CD4-positive, alpha-beta memory T cell (primary cell): ENCODE results near the gene INCA1. TPM values are rescaled to one million over a fixed set of nuclear protein-coding genes. Genes with fewer than 3 reads are reported as not detected.
A peak's percentile ranks its signal among the peaks of the same experiment; 100 is the strongest.

Experiments used
- CTCF ChIA-PET: fragments of 350-600 bp; sonication (Branson Sonifier 250); formaldehyde crosslinking; loops from one replicate; lab custom pipeline; 2021; ENCODE audit warnings: inconsistent platforms; ENCODE audit not compliant: partially characterized antibody; lab: Charles Lee
- POLR2A ChIA-PET: fragments of 350-600 bp; sonication (Branson Sonifier 250); formaldehyde crosslinking; loops from one replicate; lab custom pipeline; 2021; ENCODE audit not compliant: partially characterized antibody; lab: Charles Lee
- DNase-seq, 5 donors: peaks; one replicate each; pipeline versions ENCODE4 v3.0.0 to v3.0.0-alpha.2; 2020 to 2022; ENCODE audit warnings: mixed read lengths in 1 of 5
- H3K27ac ChIP-seq: one replicate; pipeline ENCODE4 v1.7.0; 2013; ENCODE audit warnings: low read depth, low read length
- H3K27me3 ChIP-seq: 2 replicates; pipeline ENCODE4 v1.7.0; 2013; ENCODE audit warnings: mild to moderate bottlenecking, low read length, moderate library complexity; ENCODE audit not compliant: insufficient read depth
- H3K36me3 ChIP-seq: 2 replicates; pipeline ENCODE4 v1.7.0; 2013; ENCODE audit warnings: mild to moderate bottlenecking, low read length, moderate library complexity; ENCODE audit not compliant: insufficient read depth
- H3K4me1 ChIP-seq: 2 replicates; pipeline ENCODE4 v1.7.0; 2013; ENCODE audit warnings: mild to moderate bottlenecking, low read length, moderate library complexity; ENCODE audit not compliant: insufficient read depth
- H3K4me3 ChIP-seq, 2 donors: one replicate each; pipeline ENCODE4 v1.7.0; 2013; ENCODE audit warnings: low read length in 2 of 2, mild to moderate bottlenecking in 1 of 2
- H3K9me3 ChIP-seq, 2 donors: one replicate each; pipeline ENCODE4 v1.7.0; 2013; ENCODE audit warnings: low read length in 2 of 2, control low read depth in 1 of 2; ENCODE audit not compliant: control insufficient read depth in 1 of 2
- H3K27ac Mint-ChIP-seq, 7 donors: one replicate each; pipeline ENCODE4 v1.8.0; 2020 to 2021; ENCODE audit warnings: mixed read lengths in 7 of 7, mild to moderate bottlenecking in 6 of 7, inconsistent platforms in 3 of 7, moderate library complexity in 3 of 7
- H3K27me3 Mint-ChIP-seq, 2 donors: one replicate each; pipeline ENCODE4 v1.8.0; 2020 to 2021; ENCODE audit warnings: mixed read lengths in 2 of 2
- H3K36me3 Mint-ChIP-seq, 2 donors: one replicate each; pipeline ENCODE4 v1.8.0; 2020 to 2021; ENCODE audit warnings: mixed read lengths in 2 of 2, inconsistent platforms in 1 of 2, mild to moderate bottlenecking in 1 of 2
- H3K4me1 Mint-ChIP-seq, 4 donors: one replicate each; pipeline ENCODE4 v1.8.0; 2020 to 2021; ENCODE audit warnings: mixed read lengths in 4 of 4, mild to moderate bottlenecking in 1 of 4
- H3K4me3 Mint-ChIP-seq, 8 donors: one replicate each; pipeline ENCODE4 v1.8.0; 2020 to 2021; ENCODE audit warnings: mixed read lengths in 8 of 8, mild to moderate bottlenecking in 7 of 8, moderate library complexity in 6 of 8, inconsistent platforms in 3 of 8
- H3K9me3 Mint-ChIP-seq, 8 donors: one replicate each; pipeline ENCODE4 v1.8.0; 2020 to 2021; ENCODE audit warnings: mixed read lengths in 8 of 8, mild to moderate bottlenecking in 5 of 8, inconsistent platforms in 3 of 8, moderate library complexity in 1 of 8
- intact Hi-C: fragments of 100-400 bp; cut with micrococcal nuclease; formaldehyde crosslinking; loops from one replicate; pipeline ENCODE4 v1.15.1; 2023
- polyA plus RNA-seq, 2 donors: library from polyadenylated mRNA; unstranded; fragments of 300-500 nt; fragmentation: Illumina TruSeq; gene quantifications; one replicate each; pipeline ENCODE4 v1.2.3, GENCODE V29; 2021
- total RNA-seq, 2 experiments: library from RNA; stranded (reverse); gene quantifications; one replicate each; pipeline ENCODE4 v1.2.3, GENCODE V29; 2021

INCA1 gene
- total and polyA plus RNA-seq, 4 experiments from 2014 or later = 0.26 to 0.71 (median 0.51) TPM

GRCh38 chr17:5027916-5028315, 30.6 kb upstream of the INCA1 start:
- Mint-ChIP-seq H3K9me3 (no peaks in the 10 kb centered on the region), H3K4me3 (no peak overlapping the region), H3K27ac (peak overlapping the region in 4 of 7 donors; percentile 0 to 78 (median 50)), H3K27me3 (no peaks in the 10 kb centered on the region), H3K36me3 (peaks cover 4 to 6% of the 10 kb centered on the region in 2 donors), H3K4me1 (peaks cover 11 to 25% (median 16%) of the 10 kb centered on the region in 4 donors)
- H3K9me3 ChIP-seq = no peaks in the 10 kb centered on the region
- DNase-seq = no peak
- peaks cover 19% of the 10 kb centered on the region for H3K4me1 ChIP-seq
- no peak overlapping the region for H3K27ac ChIP-seq
- H3K4me3 ChIP-seq = no peak overlapping the region
- POLR2A ChIA-PET = interaction anchor here (0.7 to 9.5 kb wide), 4 partner anchors 19 to 34 kb away, joined by 3 to 146 read pairs (median 5); partner anchors contain the start of genes INCA1 and KIF1C
- H3K27me3 ChIP-seq = no peaks in the 10 kb centered on the region
- CTCF ChIA-PET = interaction anchor here (0.7 to 11.2 kb wide), 6 partner anchors 8 to 119 kb away, joined by 3 to 271 read pairs (median 4); no protein-coding TSS in a partner anchor
- intact Hi-C loops = loop anchor here (1.0 kb wide), 1 partner anchor 40 kb away; no protein-coding TSS in a partner anchor
- no peaks in the 10 kb centered on the region for H3K36me3 ChIP-seq

- CTCF ChIA-PET = interaction anchor here (1.8 to 11.2 kb wide), 4 partner anchors 8 to 118 kb away, joined by 5 to 271 read pairs (median 66); partner anchors contain the start of gene SLC52A1
- Mint-ChIP-seq H3K36me3 (peaks cover 7 to 11% of the 10 kb centered on the region in 2 donors), H3K9me3 (no peaks in the 10 kb centered on the region)
Measured at GRCh38 chr17:5027299-5027698, 30.0 kb upstream of the INCA1 start.

DNA sequence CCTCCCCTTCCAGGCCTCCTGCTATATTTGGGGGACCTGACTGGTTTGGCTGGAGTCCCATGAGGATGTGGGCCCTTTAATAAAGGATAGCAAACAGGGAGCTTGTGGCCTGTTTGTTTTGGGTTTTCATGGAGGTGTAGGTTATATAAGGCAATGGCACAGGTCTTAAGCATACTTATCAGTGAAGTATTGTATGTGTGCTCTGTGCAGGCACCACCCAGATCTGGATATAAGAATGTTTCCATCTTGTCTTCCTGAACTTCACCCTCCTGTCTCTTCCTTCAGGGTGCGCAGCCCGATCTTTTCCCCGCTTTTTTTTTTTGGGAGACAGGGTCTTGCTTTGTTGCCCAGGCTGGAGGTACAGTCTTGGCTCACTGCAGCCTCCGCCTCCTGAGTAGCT, 27.3 kb upstream of the INCA1 start:
- Histone ChIP-seq H3K36me3 (peaks cover 6% of the 10 kb centered on the region), H3K27ac (no peak overlapping the region), H3K4me3 (no peak overlapping the region), H3K9me3 (no peaks in the 10 kb centered on the region), H3K27me3 (no peaks in the 10 kb centered on the region), H3K4me1 (no peaks in the 10 kb centered on the region)
- CTCF ChIA-PET = no interaction called here
- intact Hi-C loops = no loop called here
- Mint-ChIP-seq H3K27me3 (no peaks in the 10 kb centered on the region), H3K36me3 (peaks cover 21 to 33% of the 10 kb centered on the region in 2 donors), H3K4me1 (peaks cover 0 to 1% (median under 1%) of the 10 kb centered on the region in 4 donors), H3K4me3 (no peak overlapping the region), H3K27ac (peak overlapping the region in 2 of 7 donors; percentile 9 to 69), H3K9me3 (no peaks in the 10 kb centered on the region)
- no peak for DNase-seq
- POLR2A ChIA-PET = no interaction called here

More at GRCh38 chr17:5027299-5027698, 30.0 kb upstream of the INCA1 start:
- POLR2A ChIA-PET = interaction anchor here (0.7 to 2.3 kb wide), 2 partner anchors 30 to 33 kb away, joined by 3 to 6 read pairs; partner anchors contain the start of genes INCA1 and KIF1C
- Mint-ChIP-seq H3K4me1 (peaks cover 8 to 19% (median 16%) of the 10 kb centered on the region in 4 donors), H3K27ac (no peak overlapping the region), H3K27me3 (no peaks in the 10 kb centered on the region), H3K4me3 (no peak overlapping the region)
- H3K4me3 ChIP-seq = no peak overlapping the region
- no peak for DNase-seq
- H3K9me3 ChIP-seq = no peaks in the 10 kb centered on the region
- H3K4me1 ChIP-seq = peaks cover 18% of the 10 kb centered on the region
- no peak overlapping the region for H3K27ac ChIP-seq
- peaks cover 4% of the 10 kb centered on the region for H3K36me3 ChIP-seq
- no peaks in the 10 kb centered on the region for H3K27me3 ChIP-seq
- intact Hi-C loops = loop anchor here (1.0 kb wide), 1 partner anchor 39 kb away; no protein-coding TSS in a partner anchor

GRCh38 chr17:5023588-5024147, 26.3 kb upstream of the INCA1 start:
- no peaks in the 10 kb centered on the region for H3K9me3 ChIP-seq
- CTCF ChIA-PET = interaction anchor here (1.5 kb wide), 1 partner anchor 38 kb away, joined by 4 read pairs; no protein-coding TSS in a partner anchor
- H3K27ac Mint-ChIP-seq = peak overlapping the region in 1 of 7 donors; percentile 22
- no peak for DNase-seq
- intact Hi-C loops = no loop called here
- H3K4me1 Mint-ChIP-seq = peaks cover 0 to 5% (median 1%) of the 10 kb centered on the region in 4 donors
- POLR2A ChIA-PET = interaction anchor here (1.4 kb wide), 1 partner anchor 39 kb away, joined by 3 read pairs; no protein-coding TSS in a partner anchor
- no peak overlapping the region for H3K27ac ChIP-seq
- no peaks in the 10 kb centered on the region for H3K4me1 ChIP-seq
- peaks cover 28 to 37% of the 10 kb centered on the region in 2 donors for H3K36me3 Mint-ChIP-seq
- no peaks in the 10 kb centered on the region for H3K27me3 Mint-ChIP-seq
- H3K4me3 ChIP-seq = no peak overlapping the region
- H3K4me3 Mint-ChIP-seq = no peak overlapping the region
- H3K36me3 ChIP-seq = peaks cover 6% of the 10 kb centered on the region
- no peaks in the 10 kb centered on the region for H3K27me3 ChIP-seq
- no peaks in the 10 kb centered on the region for H3K9me3 Mint-ChIP-seq

DNA sequence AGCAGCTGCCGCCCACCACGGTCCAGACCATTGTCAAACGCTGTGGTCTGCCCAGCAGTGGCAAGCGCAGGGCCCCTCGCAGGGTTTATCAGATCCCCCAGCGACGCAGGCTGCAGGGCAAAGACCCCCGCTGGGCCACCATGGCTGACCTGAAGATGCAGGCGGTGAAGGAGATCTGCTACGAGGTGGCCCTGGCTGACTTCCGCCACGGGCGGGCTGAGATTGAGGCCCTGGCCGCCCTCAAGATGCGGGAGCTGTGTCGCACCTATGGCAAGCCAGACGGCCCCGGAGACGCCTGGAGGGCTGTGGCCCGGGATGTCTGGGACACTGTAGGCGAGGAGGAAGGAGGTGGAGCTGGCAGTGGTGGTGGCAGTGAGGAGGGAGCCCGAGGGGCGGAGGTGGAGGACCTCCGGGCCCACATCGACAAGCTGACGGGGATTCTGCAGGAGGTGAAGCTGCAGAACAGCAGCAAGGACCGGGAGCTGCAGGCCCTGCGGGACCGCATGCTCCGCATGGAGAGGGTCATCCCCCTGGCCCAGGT, 24.9 kb upstream of the INCA1 start:
- ChIA-PET CTCF (interaction anchor here (0.6 to 1.5 kb wide), 4 partner anchors 25 to 42 kb away, joined by 3 to 4 read pairs (median 4); no protein-coding TSS in a partner anchor), POLR2A (interaction anchor here (1.4 kb wide), 1 partner anchor 40 kb away, joined by 3 read pairs; no protein-coding TSS in a partner anchor)
- Mint-ChIP-seq H3K27ac (no peak overlapping the region), H3K4me3 (no peak overlapping the region), H3K9me3 (no peaks in the 10 kb centered on the region), H3K27me3 (no peaks in the 10 kb centered on the region), H3K4me1 (peaks cover 0 to 4% (median 1%) of the 10 kb centered on the region in 4 donors), H3K36me3 (peaks cover 29 to 39% of the 10 kb centered on the region in 2 donors)
- no peak overlapping the region for H3K27ac ChIP-seq
- H3K4me1 ChIP-seq = no peaks in the 10 kb centered on the region
- no peaks in the 10 kb centered on the region for H3K27me3 ChIP-seq
- H3K36me3 ChIP-seq = peaks cover 6% of the 10 kb centered on the region
- DNase-seq = no peak
- H3K4me3 ChIP-seq = no peak overlapping the region
- no peaks in the 10 kb centered on the region for H3K9me3 ChIP-seq
- intact Hi-C loops = no loop called here

- no peak overlapping the region for H3K27ac ChIP-seq
- no peak for DNase-seq
- H3K27ac Mint-ChIP-seq = peak overlapping the region in 2 of 7 donors; percentile 60 to 89
- H3K9me3 Mint-ChIP-seq = no peaks in the 10 kb centered on the region
- no peaks in the 10 kb centered on the region for H3K27me3 ChIP-seq
- no peak overlapping the region for H3K4me3 Mint-ChIP-seq
- intact Hi-C loops = no loop called here
- peaks cover 9% of the 10 kb centered on the region for H3K36me3 ChIP-seq
- ChIA-PET POLR2A (no interaction called here), CTCF (interaction anchor here (0.6 to 1.9 kb wide), 3 partner anchors 10 to 997 kb away, joined by 3 to 5 read pairs (median 5); no protein-coding TSS in a partner anchor)
- H3K36me3 Mint-ChIP-seq = peaks cover 32 to 45% of the 10 kb centered on the region in 2 donors
- no peaks in the 10 kb centered on the region for H3K9me3 ChIP-seq
- H3K27me3 Mint-ChIP-seq = no peaks in the 10 kb centered on the region
- no peaks in the 10 kb centered on the region for H3K4me1 ChIP-seq
- H3K4me1 Mint-ChIP-seq = peaks cover 0 to 4% (median under 1%) of the 10 kb centered on the region in 4 donors
- H3K4me3 ChIP-seq = no peak overlapping the region
Measured at GRCh38 chr17:5020502-5021023, 23.2 kb upstream of the INCA1 start.
